Smooth muscle cell of the pulmonary artery (primary cell): ENCODE measurements around the gene BCKDK. TPM values are rescaled to one million over a fixed set of nuclear protein-coding genes. Genes with fewer than 3 reads are reported as not detected.

Experiments
- total RNA-seq: library from RNA; depleted of rRNA; stranded (reverse); fragments of >200 nt; gene quantifications from 2 replicates; pipeline ENCODE4 v1.2.3, GENCODE V29; 2014

The BCKDK gene
- total RNA-seq = 34.1 and 46.7 TPM in 2 replicates

DNA sequence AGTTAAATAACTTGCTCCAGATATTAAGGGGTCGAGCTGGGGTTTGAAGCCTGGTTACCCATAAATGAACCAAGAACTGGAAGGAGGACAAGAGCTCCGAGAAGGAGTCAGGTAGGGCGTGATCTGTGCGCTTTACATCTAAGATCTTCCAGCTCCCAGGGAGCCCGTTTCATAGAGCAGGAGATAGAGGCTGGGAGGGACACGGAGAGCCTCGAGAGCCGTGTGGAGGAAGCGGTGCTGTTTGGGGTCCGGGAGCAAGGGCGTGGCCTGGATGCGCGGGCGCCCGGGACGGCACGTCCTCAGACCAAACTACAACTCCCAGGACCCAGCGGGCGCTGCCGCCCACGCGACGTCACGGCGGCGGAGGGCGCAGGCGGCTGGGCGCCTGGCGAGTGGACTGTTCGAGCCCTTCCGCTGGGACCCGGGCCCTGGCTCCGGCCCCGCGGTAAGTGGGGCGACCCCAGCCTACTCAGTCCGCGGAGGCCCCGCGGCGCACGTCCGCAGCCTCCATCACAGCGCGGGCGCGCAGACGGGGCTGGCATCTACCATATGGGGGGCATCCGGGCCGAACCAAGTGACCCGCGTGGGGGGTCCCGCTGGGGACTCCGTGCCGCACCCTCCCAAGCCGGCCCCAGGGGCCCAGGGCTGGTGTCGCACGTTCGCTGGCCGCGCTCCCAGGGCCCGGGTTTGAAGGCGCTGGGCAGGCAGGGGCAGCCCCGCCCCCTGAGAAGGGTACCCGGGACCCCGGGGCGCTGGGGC is at the start of gene BCKDK:
BCKDK (plus strand) TSS at position 352 of the 759 bp plus-strand sequence. CDS start 838 bp downstream, outside the sequence.

DNA sequence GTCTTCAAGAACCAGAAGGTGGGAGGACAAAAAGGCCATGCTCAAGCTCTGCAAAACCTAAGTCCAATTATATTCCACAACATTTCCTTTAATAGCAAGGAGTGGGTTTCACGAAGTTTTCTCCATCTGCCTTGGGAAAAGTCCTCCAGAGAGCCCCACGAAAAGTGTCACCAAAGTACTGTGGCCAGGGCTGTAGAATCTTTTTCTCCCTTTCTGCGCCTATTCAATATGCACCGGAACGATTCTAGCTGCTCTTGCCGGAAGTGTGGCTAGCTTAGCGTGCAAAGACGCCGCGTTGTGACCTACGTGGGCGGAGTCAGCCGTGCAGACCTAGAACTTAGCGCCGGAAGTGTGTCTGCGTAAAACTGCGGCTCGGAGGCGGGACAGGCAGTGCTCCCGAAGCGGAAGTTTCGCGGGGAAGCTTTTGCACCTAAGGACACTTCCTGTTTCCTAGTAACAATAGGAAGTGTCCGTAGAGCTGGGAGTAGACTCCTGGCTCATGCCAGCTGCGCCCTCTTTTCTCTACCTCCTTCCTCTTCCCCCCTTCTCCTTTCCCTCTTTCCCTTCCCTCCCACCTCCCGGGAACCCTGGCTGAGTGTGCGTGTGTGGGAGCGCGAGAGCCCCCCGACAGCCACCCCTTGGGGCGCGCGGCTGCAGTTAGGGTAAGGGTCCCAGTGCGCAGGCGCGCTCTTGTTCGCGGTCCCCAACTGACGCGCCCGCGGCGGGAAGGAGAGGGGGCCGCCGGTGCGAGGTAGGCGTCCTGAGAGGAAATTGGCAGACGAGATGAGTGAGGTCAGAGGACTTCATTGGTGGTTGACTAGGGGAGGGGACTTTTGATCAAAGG is 34.0 kb upstream of the BCKDK start, which contains the start of the genes ZNF646 and ZNF668:
ZNF646 (plus strand) TSS at position 453 of the 844 bp plus-strand sequence. CDS start 1,903 bp downstream, outside the sequence.
ZNF668 (minus strand) TSS at position 271 of the 844 bp plus-strand sequence. CDS start 9,781 bp downstream, outside the sequence.

DNA sequence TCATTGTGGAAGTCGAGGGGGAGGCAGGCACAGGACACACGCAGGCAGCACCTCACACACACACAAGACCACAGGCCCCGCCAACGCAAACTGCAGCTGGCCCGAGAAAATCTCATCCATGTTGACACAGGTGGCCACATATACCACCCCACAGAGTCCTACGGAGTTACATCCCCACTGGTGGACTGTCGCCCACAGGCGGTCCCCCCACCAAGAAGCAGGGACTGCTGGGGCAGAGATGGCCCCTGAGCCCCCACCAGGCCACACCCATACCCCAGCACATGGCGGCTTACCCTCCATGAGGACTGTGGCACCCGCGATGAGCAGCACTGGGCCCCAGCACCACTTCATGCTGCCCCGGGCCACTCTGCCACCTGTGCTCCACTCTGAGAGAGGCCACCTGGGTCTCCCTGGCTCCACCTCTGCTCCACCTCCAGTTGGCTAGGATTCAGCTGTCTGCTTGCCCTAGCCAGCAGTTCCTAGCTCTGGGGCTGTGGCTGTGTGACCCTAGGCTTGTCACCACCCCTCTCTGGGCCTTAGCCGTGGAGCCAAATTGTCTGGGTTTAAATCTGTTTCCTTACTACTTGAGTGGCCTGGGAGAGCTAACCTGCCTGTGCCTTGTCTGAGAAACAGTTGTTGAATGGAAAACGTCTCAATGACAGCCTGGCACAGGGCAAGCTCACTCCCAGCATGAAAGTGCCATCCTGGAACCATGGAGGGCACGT is 19.6 kb upstream of the BCKDK start, which contains the start of gene PRSS53:
PRSS53 (minus strand) TSS at position 485 of the 725 bp plus-strand sequence; CDS start at position 351, 134 bp downstream.

DNA sequence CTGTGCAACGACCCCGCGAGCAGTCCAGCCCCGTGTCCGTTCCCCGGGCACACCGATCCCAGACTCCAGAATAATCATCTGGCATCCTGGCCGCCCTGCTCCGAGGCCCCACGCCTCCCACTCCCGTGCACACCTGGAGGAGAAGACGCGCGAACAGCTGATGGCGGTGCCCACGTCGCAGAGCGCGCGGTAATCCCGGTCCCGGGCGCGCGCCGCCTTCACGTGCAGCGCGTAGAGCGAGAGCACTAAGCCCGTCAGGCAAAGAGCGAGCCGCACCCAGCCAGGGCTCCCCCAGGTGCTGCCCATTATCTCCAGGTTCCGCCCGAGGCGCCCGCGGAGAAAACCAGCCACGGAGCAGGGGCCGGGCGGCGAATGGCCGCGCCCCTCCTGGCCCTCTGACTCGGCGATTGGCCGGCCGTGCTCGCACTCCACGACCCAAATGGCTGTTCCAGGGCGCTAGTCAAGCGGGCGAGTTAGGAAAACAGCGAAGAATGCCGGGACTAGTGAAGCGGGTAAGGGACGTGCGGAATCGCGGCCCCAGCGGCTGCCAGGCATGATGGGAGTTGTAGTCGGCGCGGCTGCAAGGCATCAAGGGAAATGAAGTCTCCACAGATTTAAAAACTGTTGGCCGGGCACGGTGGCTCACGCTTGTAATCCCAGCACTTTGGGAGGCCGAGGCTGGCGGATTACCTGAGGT is 13.6 kb upstream of the BCKDK start, which contains the start of gene VKORC1:
VKORC1 (minus strand) TSS at position 374 of the 697 bp plus-strand sequence; CDS start at position 306, 68 bp downstream.

DNA sequence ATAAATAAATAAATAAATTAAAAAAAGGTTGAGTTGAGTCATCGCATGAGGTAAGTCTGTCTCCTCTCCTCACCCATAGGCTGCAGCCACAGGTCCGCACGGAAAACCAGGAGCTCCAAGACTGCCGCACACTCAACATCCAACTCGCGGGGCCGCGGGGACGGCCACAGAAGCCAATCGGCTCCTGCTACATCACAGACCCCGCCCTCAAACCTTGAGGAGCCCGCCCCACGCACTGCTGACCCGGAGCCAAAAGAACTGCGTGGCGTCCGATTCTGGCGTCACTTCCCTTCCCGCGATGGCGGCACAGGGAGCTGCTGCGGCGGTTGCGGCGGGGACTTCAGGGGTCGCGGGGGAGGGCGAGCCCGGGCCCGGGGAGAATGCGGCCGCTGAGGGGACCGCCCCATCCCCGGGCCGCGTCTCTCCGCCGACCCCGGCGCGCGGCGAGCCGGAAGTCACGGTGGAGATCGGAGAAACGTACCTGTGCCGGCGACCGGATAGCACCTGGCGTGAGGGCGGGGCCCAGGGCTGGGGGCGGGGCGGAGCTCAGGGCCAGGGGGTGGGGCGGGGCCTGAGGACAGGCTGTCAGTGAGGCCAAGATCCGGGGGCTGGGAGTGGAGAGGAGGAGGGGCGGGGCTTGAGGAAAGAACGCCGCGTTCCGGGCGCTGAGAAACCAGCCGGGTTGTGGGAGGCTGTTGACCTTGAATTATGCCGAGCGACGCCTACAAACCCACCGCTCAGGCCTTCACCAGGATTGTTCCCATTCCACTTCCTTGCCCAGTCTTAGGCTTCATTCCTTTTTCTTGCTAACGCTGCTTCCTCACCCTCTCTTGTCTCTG is 9.4 kb downstream of the BCKDK start, which contains the start of gene KAT8:
KAT8 (plus strand) TSS at position 281 of the 839 bp plus-strand sequence; CDS start at position 299, 18 bp downstream.

DNA sequence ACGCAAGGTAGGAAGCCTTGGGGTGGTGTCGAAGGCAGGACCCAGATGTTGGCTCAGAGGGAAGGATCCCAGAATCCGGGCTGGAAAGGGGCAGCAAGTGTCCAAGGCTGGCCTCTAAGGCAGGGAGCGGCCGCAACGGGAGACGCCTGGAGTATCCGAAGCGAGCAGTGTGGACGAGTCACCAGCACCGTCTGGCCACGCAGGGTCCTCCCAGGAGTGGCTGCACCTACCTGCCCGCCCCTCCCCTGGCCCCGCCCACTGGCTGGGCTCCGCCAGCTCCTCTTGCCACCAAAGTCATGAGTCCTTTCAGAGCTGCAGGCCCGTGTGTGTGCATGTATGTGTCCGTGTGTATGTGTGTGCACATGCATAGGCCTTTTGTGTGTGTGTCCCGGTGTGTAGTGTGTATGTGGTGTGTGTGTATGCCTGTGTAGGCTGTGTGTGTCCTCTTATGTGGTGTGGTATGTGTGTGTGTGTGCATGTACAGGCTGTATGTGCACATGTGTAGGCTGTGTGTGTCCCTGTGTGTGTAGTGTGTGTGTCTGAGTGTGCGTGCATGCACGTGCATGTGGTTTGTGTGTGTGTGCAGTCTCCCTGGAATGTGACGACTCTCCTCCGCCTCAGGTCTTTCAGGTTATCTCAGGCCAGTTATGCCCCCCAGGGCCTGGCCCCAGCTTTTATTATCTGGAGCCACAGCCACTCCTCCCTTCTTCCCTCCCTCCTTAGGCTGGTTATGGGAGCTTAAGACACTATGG is 27.5 kb downstream of the BCKDK start, which contains the start of gene PRSS8:
PRSS8 (minus strand) TSS at position 193 of the 752 bp plus-strand sequence. CDS start 229 bp downstream, outside the sequence.

DNA sequence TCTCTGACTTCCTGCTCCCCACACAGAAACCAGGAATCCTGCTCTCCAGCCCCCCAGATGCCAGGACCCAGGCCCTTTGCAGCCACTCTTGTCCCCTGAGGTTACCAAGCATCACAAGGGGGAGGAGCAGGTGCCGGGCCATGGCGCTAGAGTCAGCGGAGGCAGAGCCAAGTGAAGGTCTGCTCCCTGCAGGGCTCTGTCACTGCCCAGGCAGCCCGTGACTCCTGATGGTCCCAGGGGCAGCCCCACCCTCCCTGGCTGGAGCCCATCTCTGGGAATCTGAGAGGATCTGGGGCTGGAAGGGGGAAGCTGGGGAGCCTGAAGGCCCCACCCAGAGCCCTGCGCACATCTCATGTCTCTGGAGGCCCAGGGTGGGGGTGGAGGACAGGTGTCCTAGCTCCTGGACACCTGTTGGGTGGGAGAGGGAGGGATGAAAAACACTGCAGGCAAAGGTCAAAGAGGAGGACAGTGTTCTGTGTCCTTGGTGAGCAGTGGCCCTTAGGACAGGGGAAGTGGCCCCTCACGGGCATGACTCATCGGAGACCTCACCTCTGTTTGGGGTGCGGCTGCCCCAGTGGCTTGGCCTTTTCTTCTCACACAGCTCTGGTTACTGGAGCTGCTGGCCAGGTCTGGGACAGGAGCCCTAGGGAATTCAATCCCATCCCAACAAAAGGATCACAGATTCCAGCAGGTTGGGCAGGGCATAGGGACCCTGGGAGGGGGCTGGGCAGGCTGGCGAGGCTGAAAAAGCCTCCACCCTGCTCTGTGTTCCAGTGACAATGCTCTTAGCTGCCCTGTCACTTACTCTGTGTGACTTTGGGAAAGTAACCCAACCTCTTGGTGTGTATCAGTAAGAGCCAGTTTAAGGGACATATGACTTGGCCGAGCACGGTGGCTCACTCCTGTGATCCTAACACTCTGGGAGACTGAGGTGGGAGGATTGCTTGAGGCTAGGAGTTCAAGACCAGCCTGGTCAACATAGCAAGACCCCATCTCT is 42.0 kb downstream of the BCKDK start, which contains the start of gene PRSS36:
PRSS36 (minus strand) TSS at position 173 of the 997 bp plus-strand sequence; CDS start at position 142, 31 bp downstream.

Other genes starting within 250 kb of the BCKDK start
- 27.1 and 29.3 TPM in 2 replicates for gene BCL7C, start 214.3 kb upstream of the BCKDK start, total RNA-seq
- 4.0 and 5.1 TPM in 2 replicates for gene CTF1, start 211.8 kb upstream of the BCKDK start, total RNA-seq
- 14.7 and 18.5 TPM in 2 replicates for gene FBXL19, start 184.8 kb upstream of the BCKDK start, total RNA-seq
- gene ORAI3, start 159.3 kb upstream of the BCKDK start, total RNA-seq = 46.9 and 58.4 TPM in 2 replicates
- gene SETD1A, start 150.6 kb upstream of the BCKDK start, total RNA-seq = 2.8 and 4.4 TPM in 2 replicates
- gene HSD3B7, start 123.2 kb upstream of the BCKDK start, total RNA-seq = 28.9 and 50.4 TPM in 2 replicates
- 0.85 and 2.6 TPM in 2 replicates for gene STX1B, start 97.7 kb upstream of the BCKDK start, total RNA-seq
- gene STX4, start 74.8 kb upstream of the BCKDK start, total RNA-seq = 25.5 and 36.9 TPM in 2 replicates
- 7.0 and 9.8 TPM in 2 replicates for gene ZNF668, start 34.1 kb upstream of the BCKDK start, total RNA-seq
- gene ZNF646, start 34.0 kb upstream of the BCKDK start, total RNA-seq = 17.5 TPM in 2 replicates
- gene PRSS53, start 19.4 kb upstream of the BCKDK start, total RNA-seq = 4.8 and 6.0 TPM in 2 replicates
- 248 and 295 TPM in 2 replicates for gene VKORC1, start 13.6 kb upstream of the BCKDK start, total RNA-seq
- 41.5 and 41.6 TPM in 2 replicates for gene KAT8, start 9.3 kb downstream of the BCKDK start, total RNA-seq
- gene PRSS8, start 27.3 kb downstream of the BCKDK start, total RNA-seq = not detected in 2 replicates
- gene PRSS36, start 41.7 kb downstream of the BCKDK start, total RNA-seq = 0.59 and 0.73 TPM in 2 replicates
- gene FUS, start 71.8 kb downstream of the BCKDK start, total RNA-seq = 38.8 and 39.8 TPM in 2 replicates
- 19.2 and 19.9 TPM in 2 replicates for gene PYCARD, start 94.4 kb downstream of the BCKDK start, total RNA-seq
- gene TRIM72, start 105.7 kb downstream of the BCKDK start, total RNA-seq = under 0.01 TPM in 1 of 2 replicates, not detected in the other
- gene PYDC1, start 108.7 kb downstream of the BCKDK start, total RNA-seq = not detected in 2 replicates
- 0.13 TPM in 1 of 2 replicates, not detected in the other for gene ITGAM, start 151.6 kb downstream of the BCKDK start, total RNA-seq
- gene ITGAX, start 246.8 kb downstream of the BCKDK start, total RNA-seq = not detected in 2 replicates